Smooth muscle cell (in vitro differentiated cells): ENCODE data around the gene BCDIN3D. TPM values are rescaled to one million over a fixed set of nuclear protein-coding genes. Genes with fewer than 3 reads are reported as not detected.

Experiments used
- DNase-seq: peaks from one replicate; lab custom pipeline; 2025; ENCODE audit not compliant: unreplicated experiment; lab: John Stamatoyannopoulos, UW
- H2AFZ ChIP-seq: fragments of 200-600 bp; sonication (generic); 2 replicates; pipeline ENCODE4 v1.6.0; 2016; ENCODE audit warnings: antibody characterized with exemption, low read depth, mild to moderate bottlenecking
- H3F3A ChIP-seq: fragments of 200-600 bp; sonication (generic); 2 replicates; pipeline ENCODE4 v1.6.0; 2017; ENCODE audit warnings: antibody characterized with exemption, low read depth
- H3K27ac ChIP-seq: fragments of 200-600 bp; sonication (generic); 2 replicates; pipeline ENCODE4 v1.5.1; 2016; ENCODE audit warnings: low read depth, mild to moderate bottlenecking
- H3K27me3 ChIP-seq: fragments of 200-600 bp; sonication (generic); 2 replicates; pipeline ENCODE4 v1.6.1; 2016; ENCODE audit warnings: low read depth, mild to moderate bottlenecking
- H3K36me3 ChIP-seq: fragments of 200-600 bp; sonication (generic); 2 replicates; pipeline ENCODE4 v1.5.1; 2016; ENCODE audit warnings: low read depth
- H3K4me1 ChIP-seq: fragments of 200-600 bp; sonication (generic); 2 replicates; pipeline ENCODE4 v1.5.1; 2016; ENCODE audit warnings: low read depth
- H3K4me2 ChIP-seq: fragments of 200-600 bp; sonication (generic); 2 replicates; pipeline ENCODE4 v1.6.0; 2016; ENCODE audit warnings: mild to moderate bottlenecking
- H3K4me3 ChIP-seq: fragments of 200-600 bp; sonication (generic); 2 replicates; pipeline ENCODE4 v1.5.1; 2016; ENCODE audit warnings: mild to moderate bottlenecking
- H3K79me2 ChIP-seq: fragments of 200-600 bp; sonication (generic); 2 replicates; pipeline ENCODE4 v1.6.0; 2016; ENCODE audit warnings: low read depth, mild to moderate bottlenecking
- H3K9ac ChIP-seq: fragments of 200-600 bp; sonication (generic); 2 replicates; pipeline ENCODE4 v1.6.0; 2016; ENCODE audit warnings: low read depth
- H3K9me3 ChIP-seq: fragments of 200-600 bp; sonication (generic); replicated peaks from 2 replicates; pipeline ENCODE4 v1.5.1; 2016; ENCODE audit warnings: low read depth
- H4K20me1 ChIP-seq: fragments of 200-600 bp; sonication (generic); 2 replicates; pipeline ENCODE4 v1.6.0; 2016; ENCODE audit warnings: low read depth
- CTCF ChIP-seq: fragments of 200-600 bp; sonication (generic); IDR thresholded peaks from 2 replicates; pipeline ENCODE4 v1.5.1; 2017; ENCODE audit warnings: borderline replicate concordance, mild to moderate bottlenecking, antibody characterized with exemption; ENCODE audit not compliant: insufficient read depth, poor library complexity, severe bottlenecking
- WGBS: methylation state at CpG from one replicate; pipeline ENCODE4 v1.1.7; 2016; ENCODE audit warnings: low lambda C conversion rate; 5-methylcytosine and 5-hydroxymethylcytosine counted together
- polyA plus RNA-seq: library from polyadenylated mRNA; unstranded; fragments of >200 nt; fragmentation: Nextera tagmentation; extraction: Ambion mirVana; gene quantifications from 2 replicates; pipeline ENCODE4 v1.2.1, GENCODE V29; 2016
- total RNA-seq: library from RNA; depleted of rRNA; stranded (reverse); fragments of >200 nt; gene quantifications from 2 replicates; pipeline ENCODE4 v1.2.3, GENCODE V29; 2014

The BCDIN3D gene
- total and polyA plus RNA-seq, 2 experiments from 2014 or later: 2.9 to 3.4 TPM

- Histone ChIP-seq H3K9me3 (no peaks in the 10 kb centered on the region), H3K4me3 (no peak overlapping the region), H3K36me3 (no peaks in the 10 kb centered on the region), H3K27me3 (peaks cover 10% of the 10 kb centered on the region), H3K27ac (no peak overlapping the region), H3K4me2 (no peak overlapping the region), H4K20me1 (no peaks in the 10 kb centered on the region), H3K79me2 (no peaks in the 10 kb centered on the region), H2AFZ (no peak overlapping the region), H3F3A (peaks cover under 1% of the 10 kb centered on the region), H3K9ac (no peak overlapping the region), H3K4me1 (peaks cover 18% of the 10 kb centered on the region)
- 58% methylated on average over 6 of the region's 6 CpGs for WGBS
- TF ChIP-seq CTCF: no peak
- no peak for DNase-seq
Observed at GRCh38 chr12:49885118-49885517, 42.2 kb upstream of the BCDIN3D start.

GRCh38 chr12:49882851-49883464, 40.1 kb upstream of the BCDIN3D start:
- Histone ChIP-seq H3K79me2 (no peaks in the 10 kb centered on the region), H3K27ac (no peak overlapping the region), H3K4me1 (peaks cover 18% of the 10 kb centered on the region), H3K9me3 (no peaks in the 10 kb centered on the region), H3F3A (peaks cover 16% of the 10 kb centered on the region), H3K4me3 (no peak overlapping the region), H2AFZ (no peak overlapping the region), H3K9ac (no peak overlapping the region), H4K20me1 (no peaks in the 10 kb centered on the region), H3K4me2 (no peak overlapping the region), H3K36me3 (no peaks in the 10 kb centered on the region), H3K27me3 (peaks cover 10% of the 10 kb centered on the region)
- no peak for DNase-seq
- 62% methylated on average over 9 of the region's 9 CpGs for WGBS
- TF ChIP-seq CTCF: no peak

GRCh38 chr12:49882248-49882850, 39.4 kb upstream of the BCDIN3D start:
- Histone ChIP-seq H3K9ac (no peak overlapping the region), H3F3A (peaks cover 17% of the 10 kb centered on the region), H3K79me2 (no peaks in the 10 kb centered on the region), H3K27me3 (peaks cover 10% of the 10 kb centered on the region), H2AFZ (no peak overlapping the region), H3K4me1 (peaks cover 18% of the 10 kb centered on the region), H3K36me3 (no peaks in the 10 kb centered on the region), H4K20me1 (no peaks in the 10 kb centered on the region), H3K27ac (no peak overlapping the region), H3K9me3 (no peaks in the 10 kb centered on the region), H3K4me3 (no peak overlapping the region), H3K4me2 (no peak overlapping the region)
- no peak for TF ChIP-seq CTCF
- no peak for DNase-seq
- 56% methylated on average over 8 of the region's 8 CpGs for WGBS
